GM21737 (cell line): Measurements from ENCODE around the gene IRX3.

ENCODE experiments used
- ATAC-seq: cut with Tn5 transposase; IDR thresholded peaks from one replicate; pipeline ENCODE4 v1.9.1; 2021; ENCODE audit warnings: mild to moderate bottlenecking, moderate library complexity; ENCODE audit not compliant: unreplicated experiment

Gene IRX3

GRCh38 chr16:54286366-54287130 is at the start of gene IRX3:
TSS of gene IRX3 (minus strand) at chr16:54286787. CDS start at chr16:54286050, 737 bp downstream.
- ATAC-seq, result no peak

GRCh38 chr16:54335230-54335629 is 48.6 kb upstream of the IRX3 start:
- ATAC-seq, result no peak

DNA sequence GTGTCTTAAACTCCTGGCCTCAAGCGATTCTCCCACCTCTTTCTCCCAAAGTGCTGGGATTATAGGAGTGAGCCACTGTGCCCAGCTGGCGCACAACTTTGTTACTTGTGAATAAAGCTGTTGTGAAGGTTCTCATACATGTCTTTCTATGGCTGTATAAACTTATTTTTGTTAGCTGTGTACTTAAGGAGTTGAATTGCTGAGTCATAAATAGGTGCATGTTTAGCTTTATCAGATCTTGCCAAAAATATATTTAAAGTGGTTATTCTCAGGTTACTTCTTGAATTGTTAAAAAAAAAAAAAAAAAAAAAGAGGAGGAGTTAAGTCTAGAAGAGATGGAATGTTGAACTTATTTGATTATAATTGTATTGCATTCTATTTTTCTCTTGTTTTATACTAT is 47.6 kb upstream of the IRX3 start:
- no peak for ATAC-seq

GRCh38 chr16:54331241-54332002 is 44.8 kb upstream of the IRX3 start:
- ATAC-seq, result no peak

DNA sequence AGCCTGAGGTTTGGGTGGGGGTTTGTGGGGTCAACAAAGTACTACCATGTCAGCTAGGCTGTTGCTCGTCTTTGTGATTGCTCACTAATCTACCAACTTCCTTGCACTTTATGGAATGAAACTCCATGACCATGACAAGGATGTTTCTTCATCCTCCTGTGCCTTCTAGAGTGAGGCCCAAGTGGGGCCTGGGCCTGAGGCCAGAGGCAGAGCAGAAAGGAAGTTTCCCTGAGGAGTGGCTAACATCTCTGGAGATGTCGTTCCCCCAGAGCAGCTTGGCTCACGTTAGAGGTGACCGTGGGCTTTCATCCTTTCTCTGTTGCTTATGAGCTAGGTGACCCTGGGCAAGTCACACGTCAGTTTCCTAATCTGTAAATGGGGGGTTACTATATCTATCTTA is 41.0 kb upstream of the IRX3 start:
- ATAC-seq, result no peak

GRCh38 chr16:54326266-54326662 is 39.7 kb upstream of the IRX3 start:
- no peak for ATAC-seq

DNA sequence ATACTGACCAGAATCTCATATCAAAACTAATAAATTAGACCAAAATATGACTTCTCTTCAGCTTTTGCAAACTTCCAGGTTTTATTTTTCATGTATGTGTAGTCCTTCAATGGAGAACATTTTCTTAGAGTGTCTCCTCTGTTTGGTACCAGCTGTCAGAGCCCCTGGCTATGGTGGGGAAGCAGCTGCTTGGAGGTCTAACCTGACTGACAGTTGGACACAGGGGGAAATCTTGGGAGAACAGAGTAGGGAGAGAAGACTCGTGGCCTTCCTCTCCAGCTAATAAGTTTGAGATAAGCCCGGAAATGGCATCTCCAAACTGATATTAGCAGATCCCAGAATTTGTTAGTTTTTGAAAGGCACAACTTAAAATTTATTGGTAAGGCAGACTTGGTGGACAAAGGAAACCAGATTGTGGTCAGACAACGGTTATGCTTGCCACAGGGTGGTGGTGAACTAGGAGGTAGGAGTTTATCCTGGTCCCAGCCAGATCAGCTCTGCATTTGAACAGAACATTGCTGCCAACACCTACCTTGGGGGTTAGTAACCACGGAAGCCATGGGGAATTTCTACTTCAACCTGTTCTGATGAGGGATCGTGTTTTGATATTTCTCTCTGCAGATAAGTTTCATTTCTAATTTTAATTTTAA is 39.2 kb upstream of the IRX3 start:
- no peak for ATAC-seq

DNA sequence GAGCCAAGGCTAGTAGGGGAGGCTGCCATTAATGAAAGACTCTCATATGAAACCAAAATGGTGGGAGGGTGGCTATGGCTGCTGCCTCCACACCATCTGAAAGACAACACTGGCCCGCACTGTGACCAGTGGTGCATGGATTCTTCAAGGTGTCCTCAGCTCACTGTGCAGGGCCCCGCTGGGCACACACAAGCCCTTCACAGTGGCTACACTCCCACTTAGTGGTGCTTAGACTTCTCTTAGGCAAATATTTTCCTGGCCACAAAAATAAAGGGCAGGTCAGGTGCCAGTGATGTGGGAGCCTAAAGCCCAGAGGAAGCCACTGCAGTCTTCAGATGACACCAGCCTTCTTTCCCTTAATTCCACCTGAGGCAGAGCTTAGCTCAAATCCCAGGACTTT is 38.1 kb upstream of the IRX3 start:
- ATAC-seq, result no peak

DNA sequence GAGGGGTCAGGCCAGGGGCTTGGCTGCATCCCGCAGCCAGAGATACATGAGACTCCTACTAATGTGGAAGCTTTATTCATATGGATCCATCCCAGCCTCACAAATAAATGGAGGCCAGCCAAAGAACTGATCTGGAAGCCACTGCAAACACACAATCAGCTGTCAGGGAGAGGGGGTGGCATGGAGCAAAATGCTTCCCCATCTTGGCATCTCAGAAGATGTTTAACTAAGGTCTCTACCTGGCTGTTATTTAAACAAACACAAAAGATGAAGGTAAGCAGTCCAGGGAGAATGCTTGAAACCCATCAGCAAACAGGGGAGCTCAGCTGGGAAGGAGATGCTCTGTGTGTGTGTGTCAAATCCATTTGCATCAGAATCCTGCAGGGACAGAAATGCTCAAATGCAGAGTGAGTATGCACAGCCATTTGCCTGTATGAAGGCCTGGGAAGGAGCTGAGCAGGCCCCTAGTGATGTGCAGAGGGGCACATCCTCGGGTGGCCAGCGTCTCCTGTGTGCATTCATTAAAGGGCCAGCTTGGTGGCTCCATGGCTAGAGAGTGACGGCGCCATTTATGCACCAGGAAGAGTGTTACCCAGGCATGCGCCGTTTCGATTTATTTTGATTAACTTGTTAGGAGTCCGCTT is 34.2 kb upstream of the IRX3 start:
- no peak for ATAC-seq

DNA sequence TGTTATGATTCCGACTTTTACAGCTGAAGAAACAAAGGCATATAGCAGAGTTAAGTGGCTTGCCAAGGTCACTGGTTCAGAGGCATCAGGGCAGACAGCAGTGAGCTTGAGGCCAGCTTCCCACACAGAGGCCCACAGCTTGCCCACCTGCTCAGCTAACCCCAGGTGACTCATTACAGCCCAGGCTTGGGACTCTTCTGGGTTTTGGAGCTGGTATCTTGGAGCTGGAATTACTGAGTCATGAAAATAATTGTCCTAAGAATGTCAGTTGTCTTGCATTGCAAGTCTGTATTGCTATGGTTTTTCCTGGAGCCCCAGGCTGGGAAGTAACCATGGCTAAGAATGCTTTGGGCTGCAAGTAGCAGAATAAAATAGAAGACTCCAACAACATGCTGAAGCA is 32.4 kb upstream of the IRX3 start:
- ATAC-seq, result no peak

DNA sequence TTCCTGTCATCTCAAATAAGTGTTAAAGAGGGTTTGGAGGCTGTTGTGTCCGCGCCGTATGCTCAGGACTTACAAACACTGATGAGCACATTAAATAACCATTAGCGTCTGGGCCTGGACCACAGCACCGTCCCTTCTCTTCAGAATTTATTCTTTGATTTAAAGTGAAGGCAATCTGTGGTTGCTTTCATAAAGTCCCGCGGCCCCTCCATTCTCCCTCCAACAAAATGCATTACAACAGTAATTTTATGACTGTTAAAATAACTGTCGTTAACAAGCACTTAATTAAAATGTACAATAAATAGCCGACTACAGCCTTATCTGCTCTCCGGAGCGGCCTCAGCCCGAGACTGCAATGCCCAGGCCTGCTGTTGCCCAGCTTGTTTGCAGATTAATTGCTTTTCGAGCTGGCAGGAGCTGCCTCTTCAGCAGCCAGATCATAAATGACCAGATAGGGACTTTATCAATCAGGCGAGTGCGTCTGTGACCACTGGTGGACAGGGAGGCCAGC is 30.6 kb upstream of the IRX3 start:
- ATAC-seq, result no peak

GRCh38 chr16:54316095-54316889 is 29.7 kb upstream of the IRX3 start:
- ATAC-seq, result no peak

DNA sequence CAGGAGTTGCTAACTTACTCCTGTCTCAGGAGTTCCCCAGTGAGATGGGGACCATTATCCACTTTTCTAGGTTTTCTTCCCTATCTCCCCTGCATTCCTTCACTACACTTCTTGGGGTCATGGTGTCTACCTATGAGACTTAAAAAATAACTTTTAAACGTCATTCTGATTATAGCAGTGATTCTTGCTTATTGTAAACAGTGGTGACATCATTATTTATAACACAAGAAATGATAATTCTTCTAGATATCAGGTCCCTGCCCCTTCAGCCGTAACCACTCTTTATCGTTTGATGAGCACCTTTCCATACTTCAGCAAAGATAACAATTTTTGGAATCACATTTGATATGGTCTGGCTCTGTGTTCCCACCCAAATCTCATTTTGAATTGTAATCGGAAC is 27.2 kb upstream of the IRX3 start:
- no peak for ATAC-seq

DNA sequence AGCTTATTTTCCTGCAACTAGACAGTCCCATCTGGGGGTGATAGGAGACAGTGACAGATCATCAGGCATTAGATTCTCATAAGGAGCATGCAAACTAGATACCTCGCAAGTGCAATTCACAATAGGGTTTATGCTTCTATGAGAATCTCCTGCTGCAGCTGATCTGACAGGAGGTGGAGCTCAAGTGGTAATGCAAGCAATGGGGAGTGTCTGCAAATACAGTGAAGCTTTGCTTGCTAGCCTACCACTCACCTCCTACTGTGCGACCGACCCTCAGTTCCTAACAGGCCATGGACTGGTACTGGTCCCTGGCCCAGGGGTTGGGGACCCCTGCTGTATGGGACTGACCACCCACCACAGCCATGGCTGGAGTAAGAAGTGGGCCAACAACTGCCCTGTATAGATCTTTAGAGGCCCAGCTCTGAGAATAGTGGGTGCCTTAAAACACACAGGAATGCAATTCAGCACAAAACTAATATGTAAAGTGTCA is 26.0 kb upstream of the IRX3 start:
- ATAC-seq, result no peak

- ATAC-seq, result no peak
Measured at GRCh38 chr16:54309341-54309740, 22.8 kb upstream of the IRX3 start.

GRCh38 chr16:54305080-54305479 is 18.5 kb upstream of the IRX3 start:
- ATAC-seq, result no peak

DNA sequence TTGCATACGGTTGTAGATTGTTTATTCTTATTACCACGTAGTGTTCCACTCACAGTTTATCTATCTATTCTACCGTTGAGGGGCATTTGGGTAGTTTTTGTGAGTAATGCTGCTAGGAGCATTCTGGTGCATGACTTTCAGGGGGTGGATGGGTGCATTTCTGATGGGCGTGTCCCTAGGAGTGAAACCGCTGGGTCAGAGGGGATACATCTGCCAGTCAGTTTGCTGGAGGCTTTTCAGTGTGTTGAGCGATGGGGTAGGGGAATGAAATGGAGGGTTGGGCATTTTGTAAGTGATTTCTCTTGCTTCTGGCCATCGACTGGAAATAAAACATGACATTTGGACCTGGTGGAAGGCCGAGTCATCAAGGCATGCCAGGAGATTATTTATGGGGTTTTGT is 17.0 kb upstream of the IRX3 start:
- no peak for ATAC-seq

DNA sequence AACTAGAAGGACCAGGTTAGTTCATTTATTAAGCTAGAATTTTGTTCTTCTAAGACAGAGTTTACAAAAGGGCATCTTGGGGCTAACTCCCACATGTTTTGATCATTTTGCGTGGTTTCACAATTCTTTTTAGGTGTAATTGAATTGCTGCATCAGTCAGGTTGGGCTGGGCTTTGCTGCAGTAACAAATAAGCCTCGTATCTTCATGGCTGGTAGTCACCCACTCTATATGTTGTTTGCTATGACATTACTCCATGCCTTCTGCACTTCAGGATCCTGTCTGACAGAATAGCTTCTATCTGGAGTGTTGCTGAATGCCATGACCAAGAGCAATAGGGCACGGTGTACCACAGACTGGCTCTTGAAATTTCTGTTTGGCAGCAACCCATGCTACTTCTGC is 10.6 kb upstream of the IRX3 start:
- no peak for ATAC-seq

- no peak for ATAC-seq
Measured at GRCh38 chr16:54296543-54296942, 10.0 kb upstream of the IRX3 start.
